CMK (cell line): ENCODE data around the gene SRSF3.
"Not testable (repeated sequence)": the region's sequence is repeated elsewhere in the genome, so short reads cannot be mapped to it uniquely, and the experiment has no call there.

Source experiments
- DNase-seq: peaks from one replicate; pipeline ENCODE4 v3.0.0-alpha.2; 2010; ENCODE audit warnings: low read depth

Gene SRSF3

DNA sequence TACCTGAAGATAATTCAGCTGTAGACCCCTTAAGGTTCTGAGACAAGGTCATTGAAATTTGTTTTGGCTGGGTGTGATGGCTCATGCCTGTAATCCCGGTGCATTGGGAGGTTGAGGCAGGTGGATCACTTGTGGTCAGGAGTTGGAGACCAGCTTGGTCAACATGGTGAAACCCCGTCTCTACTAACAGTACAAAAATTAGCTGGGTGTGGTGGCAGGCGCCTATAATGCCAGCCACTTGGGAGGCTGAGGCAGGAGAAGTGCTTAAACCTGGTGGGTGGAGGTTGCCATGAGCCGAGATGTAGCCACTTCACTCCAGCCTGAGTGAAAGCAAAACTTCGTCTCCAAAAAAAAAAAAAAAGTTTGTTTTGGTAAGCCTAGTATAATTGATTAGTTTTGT lies 11.0 kb downstream of the SRSF3 start:
- no peak for DNase-seq

DNA sequence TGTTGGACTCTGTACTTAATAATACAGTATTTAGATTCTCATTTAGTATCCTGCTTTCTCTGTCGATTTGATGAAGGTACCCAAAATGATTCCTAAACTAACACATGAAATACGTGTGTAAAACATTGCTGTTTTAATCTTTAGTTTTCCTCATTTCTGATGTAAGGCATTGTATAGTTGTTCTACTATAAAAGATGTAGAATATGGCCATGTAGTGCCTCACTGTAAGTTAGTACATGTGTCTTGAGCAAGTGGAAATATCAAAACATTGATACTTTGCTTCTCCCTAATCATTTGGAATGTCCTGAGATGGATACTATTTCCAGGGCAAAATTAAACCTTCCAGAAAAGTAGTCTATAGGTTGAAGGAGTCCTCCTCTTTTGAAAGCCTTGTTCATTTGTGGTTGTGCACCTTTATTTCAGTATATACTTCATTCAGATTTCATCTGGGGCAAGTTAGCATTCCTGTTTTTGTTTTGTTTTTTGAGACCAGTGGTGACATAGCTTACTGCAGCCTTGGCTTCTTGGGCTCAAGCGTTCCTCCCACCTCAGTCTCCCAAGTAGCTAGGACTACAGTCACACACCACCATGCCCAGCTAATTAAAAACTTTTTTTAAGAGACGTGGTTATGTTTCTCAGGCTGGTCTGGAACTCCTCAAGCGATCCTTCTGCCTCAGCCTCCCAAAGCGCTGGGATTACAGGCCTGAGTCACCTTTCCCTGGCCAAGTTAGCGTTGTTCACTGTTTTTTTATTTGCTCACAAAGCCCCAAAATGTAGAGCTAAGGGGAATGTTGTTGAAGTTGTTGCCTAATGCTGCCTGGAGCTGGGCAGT lies 11.6 kb downstream of the SRSF3 start:
- DNase-seq: no peak

DNA sequence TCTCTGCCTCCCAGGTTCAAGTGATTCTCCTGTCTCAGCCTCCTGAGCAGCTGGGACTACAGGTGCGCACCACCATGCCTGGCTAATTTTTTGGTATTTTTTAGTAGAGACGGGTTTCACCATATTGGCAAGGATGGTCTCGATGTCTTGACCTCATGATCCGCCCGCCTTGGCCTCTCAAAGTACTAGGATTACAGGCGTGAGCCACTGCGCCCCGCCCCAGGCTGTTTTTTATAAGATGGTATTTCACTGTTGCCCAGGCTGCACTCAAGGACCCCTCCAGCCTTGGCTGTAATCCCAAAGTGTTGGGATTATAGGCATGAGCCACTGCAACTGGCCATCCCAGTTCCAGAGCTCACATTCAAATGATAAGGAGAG lies 13.1 kb downstream of the SRSF3 start:
- DNase-seq: not testable (repeated sequence)

DNA sequence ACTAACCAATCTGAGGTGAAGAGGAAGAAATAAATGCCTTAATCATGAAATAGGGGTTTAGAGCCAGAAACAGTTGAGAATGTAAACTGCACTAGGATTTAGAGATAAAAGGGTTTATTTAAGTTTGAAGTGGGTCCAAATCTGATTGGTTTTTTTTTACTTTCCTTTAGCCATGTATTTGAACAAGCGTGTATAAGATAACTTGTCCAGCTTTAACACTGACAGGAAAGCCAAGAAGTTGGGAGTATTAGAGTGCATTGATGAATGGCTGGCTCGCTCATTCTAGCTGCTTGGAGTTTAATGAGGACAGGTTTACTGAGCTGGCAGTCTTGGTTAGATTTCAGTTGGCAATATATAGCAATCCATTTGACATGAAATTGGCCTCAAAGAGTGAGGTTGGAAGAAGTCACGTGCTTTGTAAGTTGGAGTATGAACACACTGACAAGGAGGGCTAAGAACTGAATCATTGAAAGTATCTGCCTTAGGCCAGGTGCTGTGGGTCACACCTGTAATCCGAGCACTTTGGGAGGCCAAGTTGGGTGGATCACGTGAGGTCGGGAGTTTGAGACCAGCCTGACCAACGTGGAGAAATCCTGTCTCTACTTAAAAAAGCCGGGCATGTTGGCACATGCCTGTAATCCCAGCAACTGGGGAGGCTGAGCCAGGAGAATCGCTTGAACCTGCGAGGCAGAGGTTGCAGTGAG lies 13.7 kb downstream of the SRSF3 start:
- no peak for DNase-seq

DNA sequence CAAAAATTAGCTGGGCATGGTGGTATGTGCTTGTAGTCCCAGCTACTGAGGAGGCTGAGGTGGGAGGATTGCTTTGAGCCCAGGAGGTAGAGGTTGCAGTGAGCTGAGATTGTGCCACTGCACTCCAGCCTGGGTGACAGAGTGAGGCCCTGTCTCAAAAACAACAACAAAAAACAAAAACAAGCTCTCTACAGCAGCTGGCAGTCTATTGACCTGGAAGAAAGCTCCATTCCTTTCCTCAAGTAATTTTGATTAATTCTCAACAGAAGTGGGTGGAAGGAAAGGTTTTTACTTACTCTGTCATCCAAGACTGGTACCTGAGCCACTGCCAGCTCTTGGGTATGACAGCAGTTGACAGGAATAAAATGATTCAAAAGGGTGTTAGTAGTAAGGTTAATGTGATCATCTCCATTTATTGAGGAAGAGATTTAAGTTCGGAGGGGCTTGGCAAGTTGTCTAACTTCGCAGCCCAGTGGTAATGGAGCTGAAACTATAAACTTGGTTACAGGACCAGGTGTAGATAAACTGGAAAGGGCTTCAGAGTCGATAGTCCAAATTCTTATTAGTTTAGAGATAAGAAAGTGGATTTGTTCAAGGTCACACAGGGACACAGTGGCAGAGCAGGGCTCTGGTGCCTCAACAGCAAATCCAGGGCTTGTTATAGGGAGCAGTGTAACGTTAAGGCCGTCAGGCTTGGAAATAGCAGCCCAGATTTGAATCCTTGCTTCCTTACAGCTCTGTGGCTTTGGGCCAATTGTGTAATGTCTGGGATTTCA lies 14.8 kb downstream of the SRSF3 start:
- DNase-seq: no peak

DNA sequence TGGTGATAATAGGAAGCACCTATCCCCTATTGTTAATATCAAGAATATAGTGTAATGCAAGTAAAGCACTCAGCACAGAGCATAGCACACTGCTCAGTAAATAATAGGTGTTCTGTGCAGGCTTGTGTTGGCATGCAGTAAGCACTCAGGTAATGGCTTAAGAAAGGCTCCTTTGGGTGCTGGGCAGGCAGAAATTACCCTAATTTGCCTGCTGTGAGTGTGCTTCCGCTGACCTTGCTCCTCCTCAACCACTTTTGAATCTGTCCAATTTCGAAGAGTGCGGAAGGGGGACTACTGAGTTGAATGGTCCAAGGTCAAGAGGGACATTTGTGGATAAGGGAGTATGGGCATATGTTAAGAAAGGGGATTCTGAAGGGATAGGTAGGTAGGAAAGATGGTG lies 15.4 kb downstream of the SRSF3 start:
- DNase-seq: no peak

DNA sequence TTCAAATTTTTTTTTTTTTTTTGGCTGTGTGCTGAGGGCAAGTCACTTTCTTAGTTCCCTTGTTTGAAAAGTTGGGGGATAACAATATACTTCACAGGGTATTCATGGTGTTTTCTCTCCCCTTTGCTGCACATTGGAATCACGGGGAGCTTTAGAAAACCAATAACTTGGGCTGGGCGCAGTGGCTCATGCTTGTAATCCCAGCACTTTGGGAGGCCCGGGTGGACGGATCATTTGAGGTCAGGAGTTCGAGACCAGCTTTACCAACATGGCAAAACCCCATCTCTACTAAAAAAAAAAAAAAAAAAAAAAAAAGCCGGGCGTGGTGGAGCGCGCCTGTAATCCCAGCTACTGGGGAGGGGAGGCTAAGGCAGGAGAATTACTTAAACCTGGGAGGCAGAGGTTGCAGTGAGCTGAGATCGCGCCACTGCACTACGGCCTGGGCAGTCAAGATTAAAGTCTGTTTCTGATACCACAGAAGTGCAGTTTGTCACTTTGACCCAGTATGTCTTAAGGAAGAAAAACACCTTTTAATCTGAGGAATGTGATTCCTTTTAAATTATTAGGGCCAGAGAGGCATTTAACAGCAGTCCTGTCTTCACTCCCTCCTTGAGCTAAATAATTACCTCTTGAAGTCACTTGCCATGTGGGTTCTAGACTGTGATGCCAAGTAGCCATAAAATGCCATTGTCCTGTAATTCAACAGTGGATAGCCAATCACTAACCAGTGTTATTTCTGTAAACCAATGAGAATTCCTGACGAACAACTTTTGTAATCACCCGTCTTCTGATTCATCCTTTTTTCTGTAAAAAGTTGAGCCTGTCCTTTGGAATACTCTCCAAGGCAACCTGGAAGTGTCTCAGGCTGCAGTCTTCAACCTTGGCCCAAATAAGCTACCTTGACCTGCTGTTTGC lies 16.1 kb downstream of the SRSF3 start:
- DNase-seq: no peak

DNA sequence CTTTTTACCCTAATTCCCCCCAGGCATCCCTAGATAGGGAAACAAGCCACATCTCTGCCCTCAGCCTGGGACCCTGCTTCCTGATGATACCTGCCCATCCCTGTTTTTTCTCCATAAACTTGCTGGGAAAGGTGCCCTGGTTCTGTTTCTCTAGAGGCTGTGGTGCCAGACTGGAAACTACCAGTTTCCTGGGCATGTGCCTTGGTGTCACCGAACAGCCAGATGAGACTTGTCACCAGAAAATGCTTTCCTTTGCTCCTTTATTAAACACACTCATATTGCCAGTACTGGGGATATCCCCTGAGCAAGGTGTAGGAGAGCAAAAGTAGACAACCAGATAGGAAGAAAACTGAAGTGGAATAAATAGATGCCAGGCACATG lies 16.8 kb downstream of the SRSF3 start:
- DNase-seq: no peak

DNA sequence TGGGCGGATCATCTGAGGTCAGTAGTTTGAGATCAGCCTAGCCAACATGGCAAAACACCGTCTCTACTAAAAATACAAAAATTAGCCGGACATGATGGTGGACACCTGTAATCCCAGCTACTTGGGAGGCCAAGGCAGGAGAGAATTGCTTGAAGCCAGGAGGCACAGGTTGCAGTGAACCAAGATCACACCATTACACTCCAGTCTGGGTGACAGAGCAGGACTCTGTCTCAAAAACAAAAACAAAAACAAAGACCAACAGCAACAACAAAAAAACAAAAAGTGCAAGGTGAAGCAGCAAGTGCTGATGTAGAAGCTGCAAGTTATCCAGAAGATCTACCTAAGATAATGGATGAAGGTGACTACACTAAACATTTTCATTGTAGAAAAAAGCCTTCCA lies 17.5 kb downstream of the SRSF3 start:
- not testable (repeated sequence) for DNase-seq

DNA sequence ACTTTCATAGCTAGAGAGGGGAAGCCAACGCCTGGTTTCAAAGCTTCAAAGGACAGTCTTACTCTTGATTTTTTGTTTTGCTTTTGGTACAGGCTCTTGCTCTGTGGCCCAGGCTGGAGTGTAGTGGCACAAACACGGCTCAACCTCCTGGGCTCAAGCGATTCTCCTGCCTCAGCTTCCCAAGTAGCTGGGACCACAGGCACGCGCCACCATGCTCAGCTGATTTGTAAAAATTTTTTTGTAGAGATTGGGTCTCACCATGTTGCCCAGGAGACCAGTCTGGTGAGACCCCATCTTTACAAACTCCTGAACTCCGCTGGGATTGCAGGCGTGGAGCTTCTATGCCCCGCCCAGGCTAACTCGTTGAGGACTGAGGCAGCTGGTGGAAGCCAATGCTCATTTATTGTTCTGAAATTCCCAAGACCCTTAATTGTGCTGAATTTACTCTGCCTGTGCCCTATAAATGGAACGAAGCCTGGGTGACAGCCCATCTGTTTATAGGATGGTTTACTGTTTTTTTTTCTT lies 18.0 kb downstream of the SRSF3 start:
- no peak for DNase-seq

DNA sequence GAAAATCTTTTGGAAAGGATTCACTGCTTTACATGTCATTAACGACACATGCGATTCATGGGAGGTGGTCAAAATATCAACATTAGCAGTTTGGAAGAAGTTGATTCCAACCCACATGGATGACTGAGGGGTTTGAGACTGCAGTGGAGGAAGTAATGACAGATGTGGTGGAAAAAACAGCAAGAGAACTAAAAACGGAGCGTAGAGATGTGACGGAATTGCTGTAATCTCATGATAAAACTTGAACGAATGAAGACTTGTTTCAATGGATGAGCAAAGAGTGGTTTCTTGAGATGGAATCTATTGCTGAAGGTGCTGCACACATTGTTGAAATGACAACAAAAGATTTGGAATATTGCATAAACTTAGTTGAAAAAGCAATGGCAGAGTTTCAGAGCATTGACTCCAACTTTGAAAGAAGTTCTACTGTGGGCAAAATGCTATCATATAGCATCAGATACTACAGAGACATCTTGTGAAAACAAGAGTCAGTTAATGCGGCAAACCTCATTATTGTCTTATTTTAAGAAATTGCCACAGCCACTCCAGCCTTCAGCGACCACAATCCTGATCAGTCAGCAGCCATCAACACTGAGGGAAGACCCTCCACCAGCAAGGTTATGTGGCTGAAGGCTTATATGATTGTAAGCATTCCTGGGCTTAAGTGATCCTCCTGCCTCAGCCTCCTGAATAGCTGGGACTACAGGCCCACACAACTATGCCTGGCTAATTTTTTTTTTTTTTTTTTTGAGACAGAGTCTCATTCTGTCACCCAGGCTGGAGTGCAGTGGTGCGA lies 19.2 kb downstream of the SRSF3 start:
- DNase-seq: no peak

DNA sequence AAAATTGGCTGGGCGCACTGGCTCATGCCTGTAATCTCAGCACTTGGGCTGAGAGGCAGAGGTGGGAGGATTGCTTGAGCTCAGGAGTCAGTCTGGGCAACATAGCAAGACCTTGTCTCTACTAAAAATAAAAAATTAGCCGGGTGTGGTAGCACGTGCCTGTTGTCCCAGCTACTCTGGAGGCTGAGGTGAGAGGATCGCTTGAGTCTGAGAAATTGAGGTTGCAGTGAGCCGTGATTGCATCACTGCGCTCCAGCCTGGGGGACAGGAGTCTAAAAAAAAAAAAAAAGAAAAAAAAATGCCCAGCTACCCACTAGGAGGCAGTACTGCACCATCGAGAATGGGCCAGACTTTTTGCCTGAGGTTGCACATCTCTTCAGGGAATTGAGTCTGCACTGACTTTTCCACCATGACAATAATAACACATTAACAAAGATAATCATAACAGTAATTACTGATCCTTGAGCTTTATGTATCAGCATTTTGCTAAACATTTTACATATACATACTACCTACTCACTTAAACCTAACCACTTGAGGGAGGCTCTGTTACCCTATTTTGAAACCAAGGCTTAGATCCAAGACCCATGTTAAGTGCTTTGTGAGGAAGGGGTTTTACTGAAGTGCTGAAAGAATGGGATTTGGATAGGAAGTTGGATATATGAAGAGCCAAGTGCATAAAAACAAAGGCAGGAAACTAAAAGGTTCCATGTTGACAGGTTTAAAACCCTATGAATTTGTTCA lies 21.0 kb downstream of the SRSF3 start:
- no peak for DNase-seq

DNA sequence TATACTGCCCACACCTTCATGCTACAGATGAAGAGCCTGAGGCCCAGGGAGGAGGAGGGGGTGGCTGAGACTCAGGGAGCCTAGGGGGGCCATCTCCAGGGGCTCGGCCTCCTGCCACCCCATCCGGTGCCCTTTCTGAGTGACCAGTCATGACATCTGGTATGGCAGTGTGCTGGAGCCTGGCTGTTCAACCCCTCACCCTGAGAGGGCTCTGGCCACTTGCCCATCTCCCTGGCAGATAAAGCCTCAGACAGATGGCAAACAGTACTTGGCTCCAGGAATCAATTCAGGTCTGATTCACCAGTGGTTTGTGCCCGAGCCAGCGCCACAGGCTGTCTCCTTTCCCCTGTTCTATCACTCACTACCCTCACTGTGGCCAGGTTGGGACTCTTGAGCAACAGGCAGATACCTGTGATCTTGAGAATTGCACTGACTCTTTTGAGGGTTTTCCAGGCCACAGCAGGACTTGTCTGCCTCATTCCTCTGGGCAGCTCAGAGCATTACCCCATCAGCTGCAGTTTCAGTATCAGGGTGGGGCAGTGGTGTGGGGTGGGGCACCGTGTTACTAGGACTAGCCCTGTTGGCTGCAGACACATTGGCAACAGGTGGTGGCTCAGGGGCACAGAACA lies 22.8 kb downstream of the SRSF3 start:
- DNase-seq: no peak

DNA sequence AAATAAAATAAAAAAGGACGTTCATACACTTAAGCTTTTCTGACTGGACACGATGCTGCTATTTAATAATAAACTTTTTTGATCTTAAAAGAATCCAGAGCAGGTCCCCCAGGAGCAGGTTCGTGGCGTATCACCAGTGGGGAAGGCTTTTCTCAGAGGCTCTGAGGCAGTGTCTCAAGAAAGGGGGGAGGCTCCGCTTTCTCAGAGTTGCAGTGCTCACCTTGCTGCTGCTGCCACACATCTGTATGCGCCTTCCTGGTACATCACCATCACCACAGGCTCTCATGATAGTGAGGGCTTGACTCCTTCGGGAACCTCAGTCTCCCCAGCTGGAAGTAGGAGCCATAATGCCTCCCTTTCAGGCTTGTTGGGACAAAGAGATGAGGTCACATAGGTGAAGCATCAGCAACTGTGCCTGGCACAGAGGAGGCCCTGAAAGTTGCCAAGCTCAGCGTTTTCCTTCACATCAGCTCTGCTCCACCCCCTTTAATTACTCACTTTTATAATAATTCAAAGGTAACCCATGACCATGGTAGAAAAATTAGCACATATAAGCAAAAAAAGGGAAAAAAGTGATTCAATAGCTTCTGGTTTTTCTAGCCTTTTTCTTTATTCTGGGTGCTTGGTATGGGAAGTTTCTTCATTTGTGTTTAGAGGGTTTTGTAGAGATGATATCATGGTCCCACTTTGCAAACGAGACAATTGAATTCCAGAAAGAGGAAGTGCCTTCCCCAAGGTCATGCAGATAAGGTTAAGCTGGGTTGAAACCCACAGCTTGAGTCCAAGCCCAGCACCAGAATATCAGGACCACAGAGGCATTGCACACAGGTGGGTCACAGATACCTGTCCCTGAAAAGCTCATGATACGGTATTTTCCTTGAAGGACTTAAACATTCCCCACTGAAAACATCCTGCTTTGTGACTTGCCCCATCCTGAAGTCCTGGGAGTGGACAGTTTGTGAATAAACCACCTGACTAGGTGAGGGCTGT lies 24.5 kb downstream of the SRSF3 start:
- no peak for DNase-seq

DNA sequence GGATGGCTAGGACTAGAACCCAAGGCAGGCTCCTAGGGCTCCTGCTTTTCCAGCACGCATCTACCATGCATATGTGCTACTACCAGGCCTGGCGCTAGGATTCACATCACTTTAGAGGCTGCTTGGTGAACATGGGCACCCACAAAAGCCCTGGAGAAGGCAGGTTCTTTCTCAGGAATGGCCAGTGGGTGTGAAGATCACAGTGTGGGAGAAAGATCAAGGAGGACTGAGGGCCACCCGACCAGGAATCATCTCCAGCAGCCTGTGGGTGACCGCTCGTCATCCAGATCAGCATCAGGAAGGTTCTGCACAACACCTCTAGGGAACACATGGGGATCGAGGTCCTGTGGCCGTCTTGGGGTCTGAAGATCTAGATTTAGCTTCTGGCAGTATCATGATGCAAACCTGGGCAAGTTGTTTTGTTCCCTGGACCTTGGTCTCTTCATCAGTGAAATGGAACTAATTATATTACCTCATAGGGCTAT lies 27.3 kb downstream of the SRSF3 start:
- DNase-seq: no peak

DNA sequence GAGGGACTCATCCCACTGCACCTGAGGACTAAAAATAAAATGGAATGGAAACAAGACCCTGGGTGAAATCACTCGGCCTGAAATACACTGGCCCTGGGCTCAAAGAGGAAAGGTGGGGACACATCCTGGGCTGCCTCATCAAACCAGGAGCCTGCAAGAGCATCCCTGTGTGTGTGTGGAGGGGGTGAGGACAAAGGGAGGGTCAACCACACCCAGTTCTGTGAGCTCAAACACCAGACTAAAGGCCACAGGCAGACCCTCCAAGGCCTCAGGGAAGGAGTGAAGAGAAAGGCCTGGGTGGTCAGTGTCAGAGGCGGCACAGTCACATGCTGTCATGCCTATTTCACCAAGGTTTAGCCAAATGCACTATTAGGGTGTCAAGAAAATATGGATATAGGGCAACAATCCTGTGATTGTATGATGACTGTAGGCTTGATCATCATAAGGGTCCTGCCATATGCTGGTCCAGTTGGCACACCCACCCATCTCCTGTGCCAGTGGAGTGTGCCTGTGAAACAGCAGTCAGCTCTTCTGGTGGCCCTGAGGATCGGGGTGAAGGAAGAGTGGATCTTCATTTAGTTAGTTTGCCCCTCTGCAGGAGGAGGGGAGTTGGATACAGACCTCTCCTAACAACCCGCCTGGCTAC lies 28.9 kb downstream of the SRSF3 start:
- no peak for DNase-seq
